ENCODE measurements around the gene XRRA1. TPM values are rescaled to one million over a fixed set of nuclear protein-coding genes. Genes with fewer than 3 reads are reported as not detected.

The XRRA1 gene
- total RNA-seq, 1 experiment from 2014 or later = 11.9 TPM

- H3K9me3 ChIP-seq = no peaks in the 10 kb centered on the region
- H3K4me3 ChIP-seq (ENCODE audit: low read depth, low read length) = no peak overlapping the region
- no peak overlapping the region for H3K4me3 Mint-ChIP-seq (ENCODE audit: unreplicated experiment)
- no peaks in the 10 kb centered on the region for H3K4me1 Mint-ChIP-seq (ENCODE audit: low read depth, unreplicated experiment)
- no peaks in the 10 kb centered on the region for H3K36me3 Mint-ChIP-seq (ENCODE audit: insufficient read depth, unreplicated experiment)
- H3K27ac Mint-ChIP-seq (ENCODE audit: unreplicated experiment) = no peak overlapping the region
- intact Hi-C loops (cut with micrococcal nuclease; ENCODE audit: unreplicated experiment) = loop anchor here (1.0 kb wide), 3 partner anchors 103 to 319 kb away; no protein-coding TSS in a partner anchor
- H3K27me3 ChIP-seq (replicated peaks; ENCODE audit: control insufficient read depth, insufficient read depth, low read length) = no peaks in the 10 kb centered on the region
- peak; percentile 96 for TF ChIP-seq CTCF (IDR thresholded peaks at IDR 0.05; ENCODE audit: insufficient read depth in 1 of 2, low read depth in 1 of 2, low read length in 1 of 2, severe bottlenecking in 1 of 2, unreplicated experiment in 1 of 2)
- ChIA-PET POLR2A (interaction anchor here (0.6 kb wide), 1 partner anchor 182 kb away, joined by 3 read pairs; no protein-coding TSS in a partner anchor), CTCF (interaction anchor here (0.6 to 2.8 kb wide), 30 partner anchors 10 to 455 kb away, joined by 3 to 34 read pairs (median 4); partner anchors contain the start of genes NEU3, SPCS2, TPBGL and XRRA1)
- 0 out of 2 replicates have a peak, but pooled peaks cover 6% of the 10 kb centered on the region for H3K4me1 ChIP-seq
- H3K9me3 Mint-ChIP-seq (ENCODE audit: unreplicated experiment) = no peaks in the 10 kb centered on the region
- DNase-seq = peak; percentile 84
- no peaks in the 10 kb centered on the region for H3K36me3 ChIP-seq (ENCODE audit: control insufficient read depth, insufficient read depth, low read length)
- no TSS peak for BruUV-seq (replicated peaks)
- no peaks in the 10 kb centered on the region for H3K27me3 Mint-ChIP-seq (ENCODE audit: insufficient read depth, unreplicated experiment)
Observed at GRCh38 chr11:74929431-74930363, 19.2 kb downstream of the XRRA1 start.

GRCh38 chr11:74927496-74927895 lies 21.4 kb downstream of the XRRA1 start:
- DNase-seq = no peak
- H3K36me3 Mint-ChIP-seq (ENCODE audit: insufficient read depth, unreplicated experiment) = no peaks in the 10 kb centered on the region
- no peaks in the 10 kb centered on the region for H3K27me3 ChIP-seq (replicated peaks; ENCODE audit: control insufficient read depth, insufficient read depth, low read length)
- no TSS peak for BruUV-seq (replicated peaks)
- H3K9me3 ChIP-seq = no peaks in the 10 kb centered on the region
- H3K4me3 Mint-ChIP-seq (ENCODE audit: unreplicated experiment) = no peak overlapping the region
- no peaks in the 10 kb centered on the region for H3K27me3 Mint-ChIP-seq (ENCODE audit: insufficient read depth, unreplicated experiment)
- H3K27ac Mint-ChIP-seq (ENCODE audit: unreplicated experiment) = no peak overlapping the region
- ChIA-PET CTCF (interaction anchor here (1.2 kb wide), 1 partner anchor 321 kb away, joined by 4 read pairs; no protein-coding TSS in a partner anchor), POLR2A (no interaction called here)
- no peak overlapping the region for H3K4me3 ChIP-seq (ENCODE audit: low read depth, low read length)
- H3K4me1 Mint-ChIP-seq (ENCODE audit: low read depth, unreplicated experiment) = no peaks in the 10 kb centered on the region
- H3K36me3 ChIP-seq (ENCODE audit: control insufficient read depth, insufficient read depth, low read length) = no peaks in the 10 kb centered on the region
- no peaks in the 10 kb centered on the region for H3K9me3 Mint-ChIP-seq (ENCODE audit: unreplicated experiment)
- H3K4me1 ChIP-seq = 0 out of 2 replicates have a peak, but pooled peaks cover 6% of the 10 kb centered on the region
- TF ChIP-seq CTCF (IDR thresholded peaks at IDR 0.05; ENCODE audit: insufficient read depth in 1 of 2, low read depth in 1 of 2, low read length in 1 of 2, severe bottlenecking in 1 of 2, unreplicated experiment in 1 of 2) = no peak
- intact Hi-C loops (cut with micrococcal nuclease; ENCODE audit: unreplicated experiment) = no loop called here

- Histone ChIP-seq H3K4me1 (0 out of 2 replicates have a peak, but pooled peaks cover 6% of the 10 kb centered on the region), H3K4me3 (ENCODE audit: low read depth, low read length) (no peak overlapping the region), H3K9me3 (no peaks in the 10 kb centered on the region), H3K36me3 (ENCODE audit: control insufficient read depth, insufficient read depth, low read length) (no peaks in the 10 kb centered on the region), H3K27me3 (replicated peaks; ENCODE audit: control insufficient read depth, insufficient read depth, low read length) (no peaks in the 10 kb centered on the region)
- no peaks in the 10 kb centered on the region for H3K36me3 Mint-ChIP-seq (ENCODE audit: insufficient read depth, unreplicated experiment)
- no peaks in the 10 kb centered on the region for H3K9me3 Mint-ChIP-seq (ENCODE audit: unreplicated experiment)
- H3K27me3 Mint-ChIP-seq (ENCODE audit: insufficient read depth, unreplicated experiment) = no peaks in the 10 kb centered on the region
- no peak overlapping the region for H3K27ac Mint-ChIP-seq (ENCODE audit: unreplicated experiment)
- H3K4me1 Mint-ChIP-seq (ENCODE audit: low read depth, unreplicated experiment) = no peaks in the 10 kb centered on the region
- BruUV-seq (replicated peaks) = no TSS peak
- H3K4me3 Mint-ChIP-seq (ENCODE audit: unreplicated experiment) = no peak overlapping the region
- CTCF ChIA-PET = interaction anchor here (0.5 to 1.2 kb wide), 3 partner anchors 214 to 479 kb away, joined by 3 to 4 read pairs (median 3); no protein-coding TSS in a partner anchor
- no peak for DNase-seq
- no peak for TF ChIP-seq CTCF (IDR thresholded peaks at IDR 0.05; ENCODE audit: insufficient read depth in 1 of 2, low read depth in 1 of 2, low read length in 1 of 2, severe bottlenecking in 1 of 2, unreplicated experiment in 1 of 2)
- POLR2A ChIA-PET = no interaction called here
- intact Hi-C loops (cut with micrococcal nuclease; ENCODE audit: unreplicated experiment) = no loop called here
Observed at GRCh38 chr11:74926304-74927030, 22.4 kb downstream of the XRRA1 start.
